ENCODE measurements around the gene TRIM4.

The TRIM4 gene

GRCh38 chr7:99842926-99843325, 76.4 kb downstream of the TRIM4 start:
- DNase-seq: no peak
